CD14-positive monocyte (primary cell): Measurements from ENCODE around the gene ZXDC. TPM values are rescaled to one million over a fixed set of nuclear protein-coding genes. Genes with fewer than 3 reads are reported as not detected.
A peak's percentile ranks its signal among the peaks of the same experiment; 100 is the strongest.

Source experiments
- DNase-seq, 3 donors: peaks; one replicate each; pipeline ENCODE4 v3.0.0-alpha.2; 2011 to 2022
- H2AFZ ChIP-seq: 2 replicates; pipeline ENCODE4 v1.6.0; 2012; ENCODE audit warnings: mild to moderate bottlenecking, low read depth, low read length, inconsistent platforms; ENCODE audit not compliant: insufficient read depth, poor library complexity, severe bottlenecking
- H3K27ac ChIP-seq, 2 donors: 1 replicate in 1 of 2; 2 replicates in 1 of 2; pipeline ENCODE4 v1.5.1; 2012 to 2013; ENCODE audit warnings: low read length in 2 of 2, control low read depth in 1 of 2, inconsistent platforms in 1 of 2, low read depth in 1 of 2, mild to moderate bottlenecking in 1 of 2
- H3K27me3 ChIP-seq, 2 donors: one replicate each; pipeline versions ENCODE4 v1.6.0 to v1.6.1; 2011 to 2013; ENCODE audit warnings: low read length in 2 of 2; ENCODE audit not compliant: control insufficient read depth in 2 of 2, insufficient read depth in 2 of 2
- H3K36me3 ChIP-seq, 2 donors: replicated peaks in 1 of 2; 1 replicate in 1 of 2; 2 replicates in 1 of 2; pipeline versions ENCODE4 v1.5.1 to v1.6.1; 2012 to 2013; ENCODE audit warnings: low read length in 2 of 2, control low read depth in 1 of 2, inconsistent platforms in 1 of 2, mild to moderate bottlenecking in 1 of 2; ENCODE audit not compliant: insufficient read depth in 2 of 2, control insufficient read depth in 1 of 2
- H3K4me1 ChIP-seq, 2 donors: 1 replicate in 1 of 2; 2 replicates in 1 of 2; pipeline versions ENCODE4 v1.5.1 to v1.6.1; 2012 to 2013; ENCODE audit warnings: low read length in 2 of 2, control low read depth in 1 of 2, inconsistent platforms in 1 of 2, mild to moderate bottlenecking in 1 of 2, moderate library complexity in 1 of 2; ENCODE audit not compliant: insufficient read depth in 2 of 2, control insufficient read depth in 1 of 2
- H3K4me2 ChIP-seq: replicated peaks from 2 replicates; pipeline ENCODE3; 2012; ENCODE audit warnings: low read length, moderate library complexity, mild to moderate bottlenecking; ENCODE audit not compliant: poor library complexity, severe bottlenecking; ENCODE audit errors: extremely low read depth
- H3K4me3 ChIP-seq, 3 experiments: fragments of 200-600 bp in 1 of 3; sonication (generic) in 1 of 3; replicated peaks in 1 of 3; 1 replicate in 2 of 3; 2 replicates in 1 of 3; pipeline ENCODE4 v1.5.1; 2011 to 2013; ENCODE audit warnings: low read length in 3 of 3, mild to moderate bottlenecking in 3 of 3, control low read depth in 2 of 3, low read depth in 2 of 3, inconsistent platforms in 1 of 3, moderate library complexity in 1 of 3
- H3K79me2 ChIP-seq: 2 replicates; pipeline ENCODE4 v1.6.0; 2012; ENCODE audit warnings: mild to moderate bottlenecking, control low read depth, inconsistent platforms, low read length, moderate library complexity; ENCODE audit not compliant: insufficient read depth
- H3K9ac ChIP-seq: 2 replicates; pipeline ENCODE4 v1.6.0; 2017; ENCODE audit warnings: low read length, mild to moderate bottlenecking; ENCODE audit not compliant: insufficient read depth, poor library complexity, severe bottlenecking
- H3K9me3 ChIP-seq, 2 donors: replicated peaks in 1 of 2; 1 replicate in 1 of 2; 2 replicates in 1 of 2; pipeline versions ENCODE4 v1.5.1 to v1.6.1; 2012 to 2013; ENCODE audit warnings: low read length in 2 of 2, control low read depth in 1 of 2; ENCODE audit not compliant: control insufficient read depth in 1 of 2, insufficient read depth in 1 of 2
- H4K20me1 ChIP-seq: 2 replicates; pipeline ENCODE4 v1.6.0; 2012; ENCODE audit warnings: mild to moderate bottlenecking, low read length, control low read depth, moderate library complexity; ENCODE audit not compliant: insufficient read depth
- H3K27ac Mint-ChIP-seq, 7 donors: one replicate each; pipeline ENCODE4 v1.8.0; 2020; ENCODE audit warnings: mild to moderate bottlenecking in 7 of 7, mixed read lengths in 7 of 7, moderate library complexity in 6 of 7, inconsistent platforms in 2 of 7
- H3K27me3 Mint-ChIP-seq, 3 donors: one replicate each; pipeline ENCODE4 v1.8.0; 2021 to 2022; ENCODE audit warnings: low read depth in 3 of 3, mild to moderate bottlenecking in 3 of 3, mixed read lengths in 3 of 3, moderate library complexity in 3 of 3, inconsistent platforms in 1 of 3
- H3K36me3 Mint-ChIP-seq, 2 donors: one replicate each; pipeline ENCODE4 v1.8.0; 2020; ENCODE audit warnings: mixed read lengths in 2 of 2, inconsistent platforms in 1 of 2, mild to moderate bottlenecking in 1 of 2
- H3K4me1 Mint-ChIP-seq: one replicate; pipeline ENCODE4 v1.8.0; 2020; ENCODE audit warnings: mild to moderate bottlenecking, mixed read lengths
- H3K4me3 Mint-ChIP-seq, 2 donors: one replicate each; pipeline ENCODE4 v1.8.0; 2020; ENCODE audit warnings: mild to moderate bottlenecking in 2 of 2, mixed read lengths in 2 of 2, moderate library complexity in 1 of 2
- H3K9me3 Mint-ChIP-seq, 7 donors: one replicate each; pipeline ENCODE4 v1.8.0; 2020 to 2022; ENCODE audit warnings: mixed read lengths in 7 of 7, mild to moderate bottlenecking in 6 of 7, moderate library complexity in 6 of 7, inconsistent platforms in 2 of 7
- WGBS: methylation state at CpG from one replicate; pipeline ENCODE4 v1.1.5; 2013; ENCODE audit warnings: missing lambda C conversion rate; ENCODE audit not compliant: insufficient coverage; 5-methylcytosine and 5-hydroxymethylcytosine counted together
- intact Hi-C, 2 donors: fragments of 100-400 bp; cut with micrococcal nuclease; formaldehyde crosslinking; loops; one replicate each; pipeline versions ENCODE4 v1.15.0 to v1.15.1; 2023
- polyA plus RNA-seq, 3 donors: library from polyadenylated mRNA; depleted of rRNA in 1 of 3; unstranded in 2 of 3; stranded (reverse) in 1 of 3; fragments of 300-500 nt in 2 of 3; fragments of >200 nt in 1 of 3; fragmentation: Illumina TruSeq in 2 of 3; gene quantifications; 1 replicate in 2 of 3; 2 replicates in 1 of 3; pipeline ENCODE4 v1.2.3, GENCODE V29; 2012 to 2021
- TF ChIP-seq, protein P1 (sequence below): fragments of 200-600 bp; IDR thresholded peaks from one replicate; pipeline ENCODE4 v1.8.0; 2022; ENCODE audit warnings: antibody characterized with exemption, mild to moderate bottlenecking

ZXDC gene
- polyA plus RNA-seq, 3 donors, result 6.3 to 44.8 (median 9.7) TPM

DNA sequence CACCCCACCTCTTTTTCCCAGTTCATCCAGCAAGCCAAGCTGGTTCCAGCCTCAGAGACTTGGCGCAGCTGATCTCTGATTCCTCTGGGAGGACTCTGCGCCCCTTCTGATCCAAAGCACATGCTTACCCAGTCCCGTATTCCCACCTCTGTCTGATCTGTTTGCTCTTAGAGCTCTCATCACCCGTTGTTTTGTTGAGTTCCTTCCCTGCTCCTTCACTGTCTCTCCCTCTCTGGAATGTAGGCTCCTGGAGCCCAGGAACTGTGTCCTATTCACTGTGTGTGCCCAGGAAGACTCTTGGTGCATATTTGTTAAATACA lies 1.3 kb upstream of the ZXDC start:
- TF ChIP-seq, protein P1, sequence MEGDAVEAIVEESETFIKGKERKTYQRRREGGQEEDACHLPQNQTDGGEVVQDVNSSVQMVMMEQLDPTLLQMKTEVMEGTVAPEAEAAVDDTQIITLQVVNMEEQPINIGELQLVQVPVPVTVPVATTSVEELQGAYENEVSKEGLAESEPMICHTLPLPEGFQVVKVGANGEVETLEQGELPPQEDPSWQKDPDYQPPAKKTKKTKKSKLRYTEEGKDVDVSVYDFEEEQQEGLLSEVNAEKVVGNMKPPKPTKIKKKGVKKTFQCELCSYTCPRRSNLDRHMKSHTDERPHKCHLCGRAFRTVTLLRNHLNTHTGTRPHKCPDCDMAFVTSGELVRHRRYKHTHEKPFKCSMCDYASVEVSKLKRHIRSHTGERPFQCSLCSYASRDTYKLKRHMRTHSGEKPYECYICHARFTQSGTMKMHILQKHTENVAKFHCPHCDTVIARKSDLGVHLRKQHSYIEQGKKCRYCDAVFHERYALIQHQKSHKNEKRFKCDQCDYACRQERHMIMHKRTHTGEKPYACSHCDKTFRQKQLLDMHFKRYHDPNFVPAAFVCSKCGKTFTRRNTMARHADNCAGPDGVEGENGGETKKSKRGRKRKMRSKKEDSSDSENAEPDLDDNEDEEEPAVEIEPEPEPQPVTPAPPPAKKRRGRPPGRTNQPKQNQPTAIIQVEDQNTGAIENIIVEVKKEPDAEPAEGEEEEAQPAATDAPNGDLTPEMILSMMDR, result no peak
- 96% methylated on average over 4 of the region's 4 CpGs for WGBS
- intact Hi-C loops, result loop anchor here (10.0 kb wide), 2 partner anchors 122 to 562 kb away; partner anchors contain the start of gene KLF15 (in 1 of the 2)

DNA sequence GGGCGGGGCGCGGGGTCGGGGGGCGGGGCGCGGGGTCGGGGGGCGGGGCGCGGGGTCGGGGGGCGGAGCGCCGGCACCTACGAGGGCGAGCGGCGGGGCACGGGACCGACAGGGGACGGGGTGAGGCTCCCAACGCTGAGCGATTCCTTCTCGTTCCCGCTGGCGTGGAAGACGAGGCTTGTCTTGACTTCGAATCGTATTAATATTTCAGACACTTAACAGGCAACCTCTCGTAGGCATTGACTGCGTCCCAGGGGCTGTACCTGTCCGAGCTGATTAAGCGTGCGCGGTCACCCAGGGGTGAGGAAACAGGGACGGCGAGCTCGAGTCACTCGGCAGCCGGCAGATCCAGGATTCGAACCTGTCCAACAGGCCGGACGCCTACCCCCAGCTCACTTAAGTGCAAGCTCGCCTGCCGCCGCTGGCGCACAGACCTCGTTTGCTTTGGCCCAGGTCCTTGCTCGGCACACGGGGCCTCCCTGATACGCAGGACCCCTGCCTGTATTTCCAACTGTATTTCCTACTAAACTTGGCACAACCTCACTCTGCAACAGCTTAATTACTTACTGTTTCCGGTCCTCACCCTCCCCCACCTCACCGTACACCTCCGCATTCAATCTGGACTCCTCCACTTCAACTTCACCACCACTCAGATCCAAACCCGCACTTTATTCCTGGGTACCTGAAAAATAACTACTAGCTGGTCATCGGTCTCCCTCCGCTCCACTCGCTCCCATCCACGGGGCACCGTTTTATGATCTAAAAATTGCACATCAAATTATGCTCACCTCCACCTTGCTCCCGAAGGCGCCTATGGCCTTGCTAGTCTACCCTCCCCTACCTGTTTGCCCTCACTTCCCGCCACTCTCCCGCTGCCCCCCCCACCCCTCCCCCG lies 722 bp upstream of the ZXDC start:
- Histone ChIP-seq H2AFZ (peak overlapping the region; percentile 98), H4K20me1 (peaks cover 29% of the 10 kb centered on the region), H3K36me3 (peaks cover under 1 to 2% of the 10 kb centered on the region in 2 donors), H3K4me2 (peak overlapping the region; percentile 97), H3K9ac (peak overlapping the region; percentile 72), H3K4me3 (peak overlapping the region; percentile 57 to 84 (median 61)), H3K79me2 (peaks cover 31% of the 10 kb centered on the region), H3K27ac (peak overlapping the region; percentile 60 to 86), H3K9me3 (no peaks in the 10 kb centered on the region), H3K4me1 (peaks cover 38 to 44% of the 10 kb centered on the region in 2 donors), H3K27me3 (no peaks in the 10 kb centered on the region)
- WGBS, result 17% methylated on average over 55 of the region's 66 CpGs
- Mint-ChIP-seq H3K27ac (peak overlapping the region; percentile 87 to 94 (median 91)), H3K9me3 (no peaks in the 10 kb centered on the region), H3K36me3 (peaks cover under 1 to 5% of the 10 kb centered on the region in 2 donors), H3K27me3 (no peaks in the 10 kb centered on the region), H3K4me3 (peak overlapping the region; percentile 85 to 92), H3K4me1 (peaks cover 37% of the 10 kb centered on the region)
- DNase-seq, result no peak
- intact Hi-C loops, result loop anchor here (10.0 kb wide), 2 partner anchors 122 to 562 kb away; partner anchors contain the start of gene KLF15 (in 1 of the 2)
- TF ChIP-seq, protein P1, result no peak

More for the DNA sequence above, 1.3 kb upstream of the ZXDC start:
- H3K9me3 Mint-ChIP-seq, result peaks cover 0 to 2% (median 0%) of the 10 kb centered on the region in 7 donors
- no peaks in the 10 kb centered on the region for H3K9me3 ChIP-seq
- peaks cover 34% of the 10 kb centered on the region for H3K4me1 Mint-ChIP-seq
- no peaks in the 10 kb centered on the region for H3K27me3 ChIP-seq
- H3K27me3 Mint-ChIP-seq, result no peaks in the 10 kb centered on the region
- H4K20me1 ChIP-seq, result peaks cover 23% of the 10 kb centered on the region
- H3K79me2 ChIP-seq, result peaks cover 25% of the 10 kb centered on the region
- H3K4me3 Mint-ChIP-seq, result peak overlapping the region in 1 of 2 donors; percentile 59
- H3K36me3 Mint-ChIP-seq, result peaks cover 0 to 3% of the 10 kb centered on the region in 2 donors
- H3K4me3 ChIP-seq, result no peak overlapping the region
- no peak overlapping the region for H3K9ac ChIP-seq
- no peaks in the 10 kb centered on the region for H3K36me3 ChIP-seq
- no peak overlapping the region for H2AFZ ChIP-seq
- H3K27ac ChIP-seq, result no peak overlapping the region
- no peak for DNase-seq
- H3K27ac Mint-ChIP-seq, result peak overlapping the region in 2 of 7 donors; percentile 15 to 63
- no peak overlapping the region for H3K4me2 ChIP-seq
- H3K4me1 ChIP-seq, result peaks cover 32 to 38% of the 10 kb centered on the region in 2 donors
